HepG2 (cell line): ENCODE data around the gene SUPT4H1. TPM values are rescaled to one million over a fixed set of nuclear protein-coding genes. Genes with fewer than 3 reads are reported as not detected.

ENCODE experiments used
- AFF4 ChIP-seq: sonication (generic); formaldehyde crosslinking; IDR thresholded peaks from 2 replicates; pipeline ENCODE4 v1.4.0; 2020; ENCODE audit warnings: missing genetic modification reagents
- ARNTL ChIP-seq: sonication (generic); formaldehyde crosslinking; IDR thresholded peaks from 2 replicates; pipeline ENCODE4 v1.4.0; 2020; ENCODE audit warnings: mild to moderate bottlenecking, missing genetic modification reagents
- KAT2B ChIP-seq: fragments of 150-350 bp; IDR thresholded peaks from 2 replicates; pipeline ENCODE4 v1.6.1; 2014; ENCODE audit warnings: low read depth, low read length, borderline replicate concordance
- MIER3 ChIP-seq: IDR thresholded peaks from 2 replicates; pipeline ENCODE4 v1.6.1; 2016; ENCODE audit warnings: missing compliant biosample characterization, borderline replicate concordance
- NFIB ChIP-seq: sonication (generic); formaldehyde crosslinking; IDR thresholded peaks from 2 replicates; pipeline ENCODE4 v1.9.0; 2021; ENCODE audit warnings: missing genetic modification reagents, mild to moderate bottlenecking, borderline replicate concordance
- SP1 ChIP-seq, 2 experiments: fragments of 450-650 bp in 1 of 2; sonication (generic) in 1 of 2; formaldehyde crosslinking in 1 of 2; IDR thresholded peaks; 2 replicates each; pipeline versions ENCODE4 v1.4.0 to v1.6.1; 2016 to 2020; ENCODE audit warnings: missing genetic modification reagents in 1 of 2
- TBP ChIP-seq: sonication (generic); formaldehyde crosslinking; IDR thresholded peaks from 2 replicates; pipeline ENCODE4 v1.5.0; 2020; ENCODE audit warnings: missing genetic modification reagents
- ZFP41 ChIP-seq: sonication (generic); formaldehyde crosslinking; IDR thresholded peaks from 2 replicates; pipeline ENCODE4 v1.4.0; 2020; ENCODE audit warnings: mild to moderate bottlenecking, missing genetic modification reagents, borderline replicate concordance
- ZKSCAN1 ChIP-seq: fragments of 150-350 bp; IDR thresholded peaks from 2 replicates; pipeline ENCODE4 v1.6.1; 2014; ENCODE audit warnings: low read length
- ZNF3 ChIP-seq: IDR thresholded peaks from 2 replicates; pipeline ENCODE4 v1.7.0; 2017; ENCODE audit warnings: inconsistent platforms
- ZNF510 ChIP-seq: sonication (generic); formaldehyde crosslinking; IDR thresholded peaks from 2 replicates; pipeline ENCODE4 v1.4.0; 2020; ENCODE audit warnings: low read depth, mild to moderate bottlenecking, missing genetic modification reagents
- ZNF572 ChIP-seq: sonication (generic); formaldehyde crosslinking; IDR thresholded peaks from 2 replicates; pipeline ENCODE4 v1.5.1; 2020; ENCODE audit warnings: mild to moderate bottlenecking, missing genetic modification reagents
- ZNF589 ChIP-seq: sonication (generic); formaldehyde crosslinking; conservative IDR thresholded peaks from 2 replicates; pipeline ENCODE4 v1.8.0; 2022; ENCODE audit warnings: mild to moderate bottlenecking, moderate library complexity, missing genetic modification reagents
- ZNF644 ChIP-seq: IDR thresholded peaks from 2 replicates; pipeline ENCODE4 v1.6.1; 2016; ENCODE audit warnings: low read depth
- ZNF713 ChIP-seq: sonication (generic); formaldehyde crosslinking; IDR thresholded peaks from 2 replicates; pipeline ENCODE4 v1.4.0; 2020; ENCODE audit warnings: mild to moderate bottlenecking, missing genetic modification reagents
- ZNF737 ChIP-seq: sonication (generic); formaldehyde crosslinking; IDR thresholded peaks from 2 replicates; pipeline ENCODE4 v1.5.0; 2020; ENCODE audit warnings: missing genetic modification reagents, mild to moderate bottlenecking, borderline replicate concordance
- ZNF747 ChIP-seq: sonication (generic); formaldehyde crosslinking; IDR thresholded peaks from 2 replicates; pipeline ENCODE4 v1.8.1; 2023; ENCODE audit warnings: missing genetic modification reagents, mild to moderate bottlenecking, borderline replicate concordance
- ZNF792 ChIP-seq: IDR thresholded peaks from 2 replicates; pipeline ENCODE4 v1.6.1; 2016
- polyA plus RNA-seq, 8 experiments: library from polyadenylated mRNA; depleted of rRNA in 3 of 8; stranded (reverse) in 7 of 8; unstranded in 1 of 8; fragments of >200 nt; fragmentation: Illumina TruSeq in 4 of 8; extraction: Trizol in 4 of 8; gene quantifications; 2 replicates each; pipeline versions ENCODE4 v1.2.1 to v1.2.3, GENCODE V29; 2011 to 2016; ENCODE audit warnings: low read depth in 4 of 8, missing spikeins in 1 of 8, mixed read lengths in 1 of 8; ENCODE audit not compliant: insufficient read depth in 1 of 8
- total RNA-seq, 5 experiments: library from RNA; depleted of rRNA; stranded (reverse); fragments of >200 nt; fragmentation: Illumina TruSeq; extraction: Trizol; gene quantifications; 2 replicates each; pipeline ENCODE4 v1.2.3, GENCODE V29; 2016; ENCODE audit warnings: low read depth in 1 of 5
- TF ChIP-seq, protein P1 (sequence below): sonication (generic); formaldehyde crosslinking; IDR thresholded peaks from 2 replicates; pipeline ENCODE4 v1.9.0; 2021; ENCODE audit warnings: missing genetic modification reagents, borderline replicate concordance
- TF ChIP-seq, protein P2 (sequence below): sonication (generic); formaldehyde crosslinking; IDR thresholded peaks from 2 replicates; pipeline ENCODE4 v1.4.0; 2020; ENCODE audit warnings: low read depth, mild to moderate bottlenecking, missing genetic modification reagents

SUPT4H1 gene
- total and polyA plus RNA-seq, 2 of the 13 experiments (the other 11 are each of a cell fraction or from before 2014, with no cell fraction given) = 155 to 244 TPM

DNA sequence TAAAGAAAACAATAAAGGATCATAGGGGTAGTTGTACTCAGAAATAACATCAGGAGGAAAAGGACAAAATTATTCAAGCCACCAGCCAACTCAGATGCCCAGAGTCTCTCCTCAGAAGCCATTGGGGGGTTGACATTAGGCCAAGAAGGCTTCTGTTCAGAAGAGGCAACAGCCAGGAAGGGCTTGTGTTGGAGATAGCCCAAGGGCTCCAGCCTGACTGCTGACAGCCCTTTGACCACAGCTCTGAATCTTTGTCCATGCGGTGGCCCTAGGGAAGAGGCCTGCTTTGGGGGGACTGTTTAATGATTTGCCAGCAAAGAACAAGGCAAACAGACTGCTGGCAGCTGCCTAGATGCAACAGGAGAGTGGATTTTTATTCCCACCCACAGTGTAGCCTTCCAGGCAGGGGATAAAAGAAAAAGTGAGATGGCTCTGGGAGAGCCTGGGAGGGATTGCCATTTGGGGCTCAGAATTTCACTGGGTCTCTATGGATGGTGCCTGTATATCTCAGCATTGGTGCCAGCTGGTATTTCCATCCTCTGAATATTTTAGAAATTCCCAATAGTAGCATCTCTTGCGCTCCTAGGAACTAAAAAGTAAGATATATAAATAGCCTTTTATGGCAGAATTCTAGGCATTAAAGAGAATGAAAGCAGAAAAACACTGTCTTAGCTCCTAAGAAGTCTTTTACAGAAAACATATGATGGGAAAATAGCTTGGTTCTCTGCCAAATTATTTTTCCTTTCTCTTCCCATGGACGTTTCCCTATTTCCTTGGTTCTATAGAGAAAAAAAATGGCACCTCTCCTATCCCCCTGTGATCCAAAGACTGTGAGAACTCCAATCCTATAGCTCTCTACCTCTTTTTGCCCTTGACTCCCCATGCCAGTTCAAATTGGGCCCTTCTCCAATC lies 29.4 kb upstream of the SUPT4H1 start (continued):
- TF ChIP-seq, protein P1, sequence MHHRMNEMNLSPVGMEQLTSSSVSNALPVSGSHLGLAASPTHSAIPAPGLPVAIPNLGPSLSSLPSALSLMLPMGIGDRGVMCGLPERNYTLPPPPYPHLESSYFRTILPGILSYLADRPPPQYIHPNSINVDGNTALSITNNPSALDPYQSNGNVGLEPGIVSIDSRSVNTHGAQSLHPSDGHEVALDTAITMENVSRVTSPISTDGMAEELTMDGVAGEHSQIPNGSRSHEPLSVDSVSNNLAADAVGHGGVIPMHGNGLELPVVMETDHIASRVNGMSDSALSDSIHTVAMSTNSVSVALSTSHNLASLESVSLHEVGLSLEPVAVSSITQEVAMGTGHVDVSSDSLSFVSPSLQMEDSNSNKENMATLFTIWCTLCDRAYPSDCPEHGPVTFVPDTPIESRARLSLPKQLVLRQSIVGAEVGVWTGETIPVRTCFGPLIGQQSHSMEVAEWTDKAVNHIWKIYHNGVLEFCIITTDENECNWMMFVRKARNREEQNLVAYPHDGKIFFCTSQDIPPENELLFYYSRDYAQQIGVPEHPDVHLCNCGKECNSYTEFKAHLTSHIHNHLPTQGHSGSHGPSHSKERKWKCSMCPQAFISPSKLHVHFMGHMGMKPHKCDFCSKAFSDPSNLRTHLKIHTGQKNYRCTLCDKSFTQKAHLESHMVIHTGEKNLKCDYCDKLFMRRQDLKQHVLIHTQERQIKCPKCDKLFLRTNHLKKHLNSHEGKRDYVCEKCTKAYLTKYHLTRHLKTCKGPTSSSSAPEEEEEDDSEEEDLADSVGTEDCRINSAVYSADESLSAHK (CRISPR knock-in tag) = 0 out of 2 replicates have a peak, but pooled peaks have one; percentile 22
- TF ChIP-seq ARNTL (CRISPR knock-in tag) = peak; percentile 66
- no peak for TF ChIP-seq ZKSCAN1
- no peak for TF ChIP-seq ZNF589 (CRISPR knock-in tag)
- no peak for TF ChIP-seq NFIB (CRISPR knock-in tag)
- TF ChIP-seq ZNF737 (CRISPR knock-in tag) = no peak
- no peak for TF ChIP-seq ZFP41 (CRISPR knock-in tag)
- TF ChIP-seq TBP (CRISPR knock-in tag) = no peak
- TF ChIP-seq ZNF3 = peak; percentile 65; the same call in 1 of the 2 replicates
- TF ChIP-seq ZNF644 (CRISPR knock-in tag) = peak; percentile 98
- 0 out of 2 replicates have a peak, but pooled peaks have one; percentile 65 for TF ChIP-seq ZNF747 (CRISPR knock-in tag)
- TF ChIP-seq ZNF713 (CRISPR knock-in tag) = no peak
- no peak for TF ChIP-seq ZNF572
- TF ChIP-seq AFF4 (CRISPR knock-in tag) = peak; percentile 92; the same call in 1 of the 2 replicates
- TF ChIP-seq SP1 (IDR thresholded peaks at IDR 0.05) = no peak
- peak; percentile 24; the same call in 1 of the 2 replicates for TF ChIP-seq SP1 (CRISPR knock-in tag; IDR thresholded peaks at IDR 0.05)
- TF ChIP-seq, protein P2, sequence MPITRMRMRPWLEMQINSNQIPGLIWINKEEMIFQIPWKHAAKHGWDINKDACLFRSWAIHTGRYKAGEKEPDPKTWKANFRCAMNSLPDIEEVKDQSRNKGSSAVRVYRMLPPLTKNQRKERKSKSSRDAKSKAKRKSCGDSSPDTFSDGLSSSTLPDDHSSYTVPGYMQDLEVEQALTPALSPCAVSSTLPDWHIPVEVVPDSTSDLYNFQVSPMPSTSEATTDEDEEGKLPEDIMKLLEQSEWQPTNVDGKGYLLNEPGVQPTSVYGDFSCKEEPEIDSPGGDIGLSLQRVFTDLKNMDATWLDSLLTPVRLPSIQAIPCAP = no peak
- no peak for TF ChIP-seq KAT2B
- peak; percentile 89; the same call in 1 of the 2 replicates for TF ChIP-seq MIER3 (CRISPR knock-in tag)
- TF ChIP-seq ZNF510 (CRISPR knock-in tag) = no peak; the same call in 1 of the 2 replicates
- peak; percentile 96; the same call in 1 of the 2 replicates for TF ChIP-seq ZNF792 (CRISPR knock-in tag)
